Vagina (tissue), 2 donors: Measurements from ENCODE around the gene FBXO7.

ENCODE experiments used
- POLR2A ChIP-seq, 2 donors: fragments of 450-650 bp; IDR thresholded peaks; one replicate each; pipeline ENCODE4 v1.6.1; 2017; ENCODE audit warnings: antibody characterized with exemption in 2 of 2, mild to moderate bottlenecking in 2 of 2, moderate library complexity in 2 of 2
- POLR2AphosphoS5 ChIP-seq, 2 donors: sonication (generic); formaldehyde crosslinking; IDR thresholded peaks; one replicate each; pipeline ENCODE4 v1.9.0; 2017; ENCODE audit warnings: antibody characterized with exemption in 2 of 2, mild to moderate bottlenecking in 2 of 2, low read depth in 1 of 2; ENCODE audit not compliant: insufficient read depth in 1 of 2
- TF ChIP-seq, protein P1 (sequence below), 3 experiments: fragments of 450-650 bp in 2 of 3; fragments of 200-600 bp in 1 of 3; sonication (generic) in 1 of 3; IDR thresholded peaks; one replicate each; pipeline ENCODE4 v1.5.1; 2017 to 2019; ENCODE audit warnings: antibody characterized with exemption in 3 of 3, mild to moderate bottlenecking in 2 of 3, moderate library complexity in 2 of 3

DNA sequence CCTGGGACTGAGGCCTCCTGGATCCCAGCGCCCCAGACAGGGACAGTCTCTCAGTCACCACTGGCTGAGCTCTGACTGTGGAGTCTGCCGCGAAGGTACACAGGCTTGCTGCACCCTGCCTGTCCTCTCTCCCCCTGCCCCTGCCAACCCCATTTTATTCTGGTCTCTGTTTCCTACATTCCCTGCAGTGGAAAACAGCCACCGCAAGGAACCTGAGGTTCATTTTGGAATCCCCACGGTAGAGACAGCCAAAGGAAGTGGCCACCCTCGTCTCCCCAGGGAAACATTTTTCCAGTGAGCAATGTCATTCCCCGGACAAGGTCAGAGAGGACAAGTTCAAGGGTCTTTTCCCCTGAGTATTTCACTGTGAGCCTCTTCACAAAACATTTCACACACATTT lies 56.6 kb downstream of the FBXO7 start:
- TF ChIP-seq, protein P1, sequence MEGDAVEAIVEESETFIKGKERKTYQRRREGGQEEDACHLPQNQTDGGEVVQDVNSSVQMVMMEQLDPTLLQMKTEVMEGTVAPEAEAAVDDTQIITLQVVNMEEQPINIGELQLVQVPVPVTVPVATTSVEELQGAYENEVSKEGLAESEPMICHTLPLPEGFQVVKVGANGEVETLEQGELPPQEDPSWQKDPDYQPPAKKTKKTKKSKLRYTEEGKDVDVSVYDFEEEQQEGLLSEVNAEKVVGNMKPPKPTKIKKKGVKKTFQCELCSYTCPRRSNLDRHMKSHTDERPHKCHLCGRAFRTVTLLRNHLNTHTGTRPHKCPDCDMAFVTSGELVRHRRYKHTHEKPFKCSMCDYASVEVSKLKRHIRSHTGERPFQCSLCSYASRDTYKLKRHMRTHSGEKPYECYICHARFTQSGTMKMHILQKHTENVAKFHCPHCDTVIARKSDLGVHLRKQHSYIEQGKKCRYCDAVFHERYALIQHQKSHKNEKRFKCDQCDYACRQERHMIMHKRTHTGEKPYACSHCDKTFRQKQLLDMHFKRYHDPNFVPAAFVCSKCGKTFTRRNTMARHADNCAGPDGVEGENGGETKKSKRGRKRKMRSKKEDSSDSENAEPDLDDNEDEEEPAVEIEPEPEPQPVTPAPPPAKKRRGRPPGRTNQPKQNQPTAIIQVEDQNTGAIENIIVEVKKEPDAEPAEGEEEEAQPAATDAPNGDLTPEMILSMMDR (IDR thresholded peaks at IDR 0.05): no peak
- TF ChIP-seq POLR2A (IDR thresholded peaks at IDR 0.05): no peak
- no peak for TF ChIP-seq POLR2AphosphoS5 (IDR thresholded peaks at IDR 0.05; ENCODE audit: insufficient read depth in 1 of 2, low read depth in 1 of 2)
